ENCODE results near the gene MBTPS1. TPM values are rescaled to one million over a fixed set of nuclear protein-coding genes. Genes with fewer than 3 reads are reported as not detected.

Gene MBTPS1
- total and polyA plus RNA-seq, 10 of the 15 experiments (the other 5 are each of a cell fraction or from before 2014, with no cell fraction given) = 1.3 to 43.9 (median 35.2) TPM

DNA sequence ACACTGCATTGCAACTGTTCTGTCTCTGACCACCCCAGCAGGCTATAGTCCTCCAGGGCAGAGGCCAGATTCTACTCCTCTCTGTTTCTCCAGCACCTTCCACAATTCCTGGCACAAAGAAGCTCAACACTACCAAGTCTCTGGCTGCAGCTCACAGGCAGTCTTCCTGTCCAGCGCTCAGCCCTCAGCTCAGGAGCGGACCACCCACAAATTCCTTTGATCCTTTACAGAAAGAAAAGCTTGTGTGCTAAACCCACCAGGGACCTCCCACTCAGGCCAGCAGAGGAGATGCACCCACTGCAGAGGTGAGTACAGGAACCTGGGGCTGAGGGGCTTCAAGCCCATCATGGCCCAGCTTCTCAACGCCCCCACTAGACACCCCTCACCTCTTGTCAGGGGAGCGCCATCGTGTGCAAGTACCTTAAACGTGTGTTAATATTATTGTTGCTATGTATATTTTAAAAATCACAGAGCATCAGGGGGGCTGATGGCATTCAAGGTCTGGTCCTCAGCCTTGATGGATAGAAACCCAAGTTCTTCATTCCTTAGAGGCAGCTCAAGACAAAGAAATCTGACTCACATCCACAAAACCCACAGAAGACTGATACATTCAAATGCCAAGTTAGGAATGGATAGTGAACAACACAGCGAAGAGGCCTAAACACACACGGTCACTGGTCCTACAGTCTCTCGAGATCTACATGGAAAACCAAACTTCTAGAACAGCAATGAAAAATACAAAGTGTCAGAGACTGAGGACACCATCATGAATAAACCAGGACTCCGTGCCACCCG is 19.8 kb upstream of the MBTPS1 start:
- no peaks in the 10 kb centered on the region for H3K36me3 ChIP-seq (ENCODE audit: control insufficient read depth in 2 of 2, insufficient read depth in 2 of 2, low read length in 1 of 2)
- ATAC-seq (no peak), DNase-seq (ENCODE audit: low read depth, low spot score) (no peak), FAIRE-seq (no peak)
- H3K4me1 ChIP-seq (ENCODE audit: control insufficient read depth, insufficient read depth, low read length) = peaks cover 13% of the 10 kb centered on the region
- peaks cover 1% of the 10 kb centered on the region; the same call in 1 of the 2 replicates for H3K79me2 ChIP-seq (ENCODE audit: control insufficient read depth, insufficient read depth, low read length)
- CTCF ChIA-PET = no interaction called here
- H3K9me3 ChIP-seq (replicated peaks; ENCODE audit: control insufficient read depth, insufficient read depth, low read length) = no peaks in the 10 kb centered on the region
- no peak overlapping the region for H3K4me3 ChIP-seq
- BruUV-seq (replicated peaks) = no TSS peak
- POLR2A ChIA-PET = interaction anchor here (0.6 kb wide), 1 partner anchor 24 kb away, joined by 3 read pairs; no protein-coding TSS in a partner anchor
- intact Hi-C loops (cut with micrococcal nuclease; ENCODE audit: unreplicated experiment) (no loop called here), in situ Hi-C loops (cut with MboI) (no loop called here)
- no peaks in the 10 kb centered on the region for H4K20me1 ChIP-seq (ENCODE audit: control insufficient read depth, insufficient read depth)
- no peak overlapping the region for H3K9ac ChIP-seq (ENCODE audit: control insufficient read depth, insufficient read depth, low read length)
- TF ChIP-seq, protein P1, sequence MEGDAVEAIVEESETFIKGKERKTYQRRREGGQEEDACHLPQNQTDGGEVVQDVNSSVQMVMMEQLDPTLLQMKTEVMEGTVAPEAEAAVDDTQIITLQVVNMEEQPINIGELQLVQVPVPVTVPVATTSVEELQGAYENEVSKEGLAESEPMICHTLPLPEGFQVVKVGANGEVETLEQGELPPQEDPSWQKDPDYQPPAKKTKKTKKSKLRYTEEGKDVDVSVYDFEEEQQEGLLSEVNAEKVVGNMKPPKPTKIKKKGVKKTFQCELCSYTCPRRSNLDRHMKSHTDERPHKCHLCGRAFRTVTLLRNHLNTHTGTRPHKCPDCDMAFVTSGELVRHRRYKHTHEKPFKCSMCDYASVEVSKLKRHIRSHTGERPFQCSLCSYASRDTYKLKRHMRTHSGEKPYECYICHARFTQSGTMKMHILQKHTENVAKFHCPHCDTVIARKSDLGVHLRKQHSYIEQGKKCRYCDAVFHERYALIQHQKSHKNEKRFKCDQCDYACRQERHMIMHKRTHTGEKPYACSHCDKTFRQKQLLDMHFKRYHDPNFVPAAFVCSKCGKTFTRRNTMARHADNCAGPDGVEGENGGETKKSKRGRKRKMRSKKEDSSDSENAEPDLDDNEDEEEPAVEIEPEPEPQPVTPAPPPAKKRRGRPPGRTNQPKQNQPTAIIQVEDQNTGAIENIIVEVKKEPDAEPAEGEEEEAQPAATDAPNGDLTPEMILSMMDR (IDR thresholded peaks at IDR 0.05 in 2 of 3, conservative IDR thresholded peaks at IDR 0.05 in 1 of 3; ENCODE audit: control insufficient read depth in 2 of 3, extremely low read depth in 1 of 3, insufficient read depth in 1 of 3, low read depth in 3 of 3, low read length in 3 of 3) = no peak
- no peaks in the 10 kb centered on the region for H3K27me3 ChIP-seq (replicated peaks in 1 of 2; ENCODE audit: control insufficient read depth in 2 of 2, insufficient read depth in 2 of 2, low read length in 1 of 2)
- 82% methylated on average over 11 of the region's 11 CpGs for WGBS (ENCODE audit: insufficient coverage, insufficient replicate concordance, low lambda C conversion rate, missing lambda C conversion rate)
- no peak overlapping the region for H2AFZ ChIP-seq (ENCODE audit: control insufficient read depth, low read depth, low read length)
- SMC1A ChIA-PET (ENCODE audit: uncharacterized antibody, unreplicated experiment) = no interaction called here
- no peak overlapping the region for H3K4me2 ChIP-seq (ENCODE audit: control insufficient read depth, insufficient read depth)
- RAD21 ChIA-PET (ENCODE audit: unreplicated experiment) = interaction anchor here (1.8 kb wide), 1 partner anchor 20 kb away, joined by 5 read pairs; the partner anchor contains the start of gene MBTPS1
- H3K27ac ChIP-seq (ENCODE audit: control insufficient read depth, insufficient read depth) = no peak overlapping the region

All from GM12878 (cell line).